ENCODE results near the gene CCDC187.

The CCDC187 gene

DNA sequence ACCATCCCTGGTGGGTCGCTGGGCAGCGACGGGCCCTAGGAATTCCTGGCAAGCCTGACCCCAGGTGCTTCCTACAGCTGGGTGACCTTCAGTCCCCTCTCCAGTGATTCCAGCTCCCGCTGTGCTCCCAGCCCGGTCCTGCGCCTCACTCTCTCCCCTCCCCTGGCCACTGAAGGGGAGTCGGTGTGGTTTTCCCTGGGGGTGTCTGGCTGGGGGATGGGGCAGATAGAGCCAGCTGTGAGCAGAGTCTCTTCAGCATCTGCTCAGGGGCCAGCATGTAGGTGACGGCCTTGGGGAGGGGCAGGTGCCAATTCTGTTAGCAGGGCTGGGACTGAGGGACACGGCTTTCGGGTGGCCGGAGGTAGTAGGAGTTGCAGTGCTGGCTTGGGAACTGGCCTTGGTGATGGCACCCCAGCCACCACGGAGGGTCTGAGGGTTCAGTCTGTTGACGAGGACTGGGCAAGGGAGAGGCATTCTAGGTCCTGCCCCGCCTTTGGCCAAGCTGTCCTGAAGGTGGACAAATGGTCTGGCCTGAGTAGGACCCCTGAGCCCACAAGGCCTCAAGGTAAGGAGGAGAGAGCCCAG, 26.6 kb upstream of the CCDC187 start:
- Histone ChIP-seq H3K9me2 (replicated peaks; ENCODE audit: control insufficient read depth, low read length) (no peaks in the 10 kb centered on the region), H3F3A (ENCODE audit: control insufficient read depth, insufficient read depth) (no peaks in the 10 kb centered on the region), H3K4me1 (ENCODE audit: control insufficient read depth, low read length) (no peaks in the 10 kb centered on the region), H3K4me2 (ENCODE audit: low read length) (no peak overlapping the region), H4K20me1 (ENCODE audit: control insufficient read depth, insufficient read depth, low read depth, low read length) (no peaks in the 10 kb centered on the region), H3K27me3 (ENCODE audit: control insufficient read depth, low read length) (peaks cover 15% of the 10 kb centered on the region), H3K36me3 (ENCODE audit: control insufficient read depth, low read length) (no peaks in the 10 kb centered on the region), H3K27ac (ENCODE audit: low read depth, low read length) (no peak overlapping the region), H3K79me2 (ENCODE audit: control insufficient read depth, low read length) (no peaks in the 10 kb centered on the region), H3K4me3 (ENCODE audit: low read length) (no peak overlapping the region), H3K9me3 (ENCODE audit: control insufficient read depth, insufficient read depth, low read length) (no peaks in the 10 kb centered on the region)
- TF ChIP-seq, protein P1, sequence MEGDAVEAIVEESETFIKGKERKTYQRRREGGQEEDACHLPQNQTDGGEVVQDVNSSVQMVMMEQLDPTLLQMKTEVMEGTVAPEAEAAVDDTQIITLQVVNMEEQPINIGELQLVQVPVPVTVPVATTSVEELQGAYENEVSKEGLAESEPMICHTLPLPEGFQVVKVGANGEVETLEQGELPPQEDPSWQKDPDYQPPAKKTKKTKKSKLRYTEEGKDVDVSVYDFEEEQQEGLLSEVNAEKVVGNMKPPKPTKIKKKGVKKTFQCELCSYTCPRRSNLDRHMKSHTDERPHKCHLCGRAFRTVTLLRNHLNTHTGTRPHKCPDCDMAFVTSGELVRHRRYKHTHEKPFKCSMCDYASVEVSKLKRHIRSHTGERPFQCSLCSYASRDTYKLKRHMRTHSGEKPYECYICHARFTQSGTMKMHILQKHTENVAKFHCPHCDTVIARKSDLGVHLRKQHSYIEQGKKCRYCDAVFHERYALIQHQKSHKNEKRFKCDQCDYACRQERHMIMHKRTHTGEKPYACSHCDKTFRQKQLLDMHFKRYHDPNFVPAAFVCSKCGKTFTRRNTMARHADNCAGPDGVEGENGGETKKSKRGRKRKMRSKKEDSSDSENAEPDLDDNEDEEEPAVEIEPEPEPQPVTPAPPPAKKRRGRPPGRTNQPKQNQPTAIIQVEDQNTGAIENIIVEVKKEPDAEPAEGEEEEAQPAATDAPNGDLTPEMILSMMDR (IDR thresholded peaks at IDR 0.05; ENCODE audit: low read depth, low read length, poor library complexity, severe bottlenecking), result no peak
- no peak for TF ChIP-seq EZH2phosphoT487 (IDR thresholded peaks at IDR 0.05; ENCODE audit: borderline replicate concordance, low read length)

DNA sequence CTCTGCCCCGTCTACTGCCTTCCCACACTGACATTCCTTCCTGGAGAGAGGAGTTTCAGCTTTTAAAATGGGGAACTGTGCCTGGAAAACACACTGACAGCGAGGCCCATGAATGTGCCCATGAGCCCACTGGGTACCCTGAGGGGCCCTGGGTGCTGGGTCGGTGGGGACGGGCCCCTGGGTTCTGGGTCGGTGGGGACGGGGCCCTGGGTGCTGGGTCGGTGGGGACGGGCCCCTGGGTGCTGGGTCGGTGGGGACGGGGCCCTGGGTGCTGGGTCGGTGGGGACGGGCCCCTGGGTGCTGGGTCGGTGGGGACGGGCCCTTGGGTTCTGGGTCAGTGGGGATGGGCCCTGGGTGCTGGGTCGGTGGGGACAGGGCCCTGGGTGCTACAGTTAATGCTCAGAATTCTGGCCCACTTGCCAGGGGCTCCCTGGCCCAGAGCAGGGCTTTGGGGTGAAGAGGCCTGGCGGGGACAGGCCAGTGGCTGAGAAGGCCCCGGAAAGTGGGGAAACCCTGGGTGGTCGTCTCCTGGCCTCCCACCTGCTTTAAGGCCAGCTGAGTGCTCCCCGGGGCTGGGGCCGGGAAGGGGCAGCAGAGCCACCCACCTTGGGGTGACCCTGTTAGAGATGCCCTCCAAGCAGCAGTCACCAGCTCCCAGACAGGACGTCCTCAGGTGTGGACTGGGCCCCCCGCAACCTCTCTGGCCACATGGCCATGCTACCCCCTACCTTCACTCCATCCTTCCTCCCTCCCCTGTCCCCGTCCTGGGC, 25.9 kb upstream of the CCDC187 start:
- Histone ChIP-seq H3K4me3 (ENCODE audit: low read length) (no peak overlapping the region), H3K4me1 (ENCODE audit: control insufficient read depth, low read length) (no peaks in the 10 kb centered on the region), H3F3A (ENCODE audit: control insufficient read depth, insufficient read depth) (no peaks in the 10 kb centered on the region), H3K79me2 (ENCODE audit: control insufficient read depth, low read length) (no peaks in the 10 kb centered on the region), H3K27ac (ENCODE audit: low read depth, low read length) (no peak overlapping the region), H3K9me2 (replicated peaks; ENCODE audit: control insufficient read depth, low read length) (no peaks in the 10 kb centered on the region), H3K9me3 (ENCODE audit: control insufficient read depth, insufficient read depth, low read length) (no peaks in the 10 kb centered on the region), H3K36me3 (ENCODE audit: control insufficient read depth, low read length) (no peaks in the 10 kb centered on the region), H4K20me1 (ENCODE audit: control insufficient read depth, insufficient read depth, low read depth, low read length) (no peaks in the 10 kb centered on the region), H3K4me2 (ENCODE audit: low read length) (no peak overlapping the region), H3K27me3 (ENCODE audit: control insufficient read depth, low read length) (peaks cover 19% of the 10 kb centered on the region)
- no peak for TF ChIP-seq EZH2phosphoT487 (IDR thresholded peaks at IDR 0.05; ENCODE audit: borderline replicate concordance, low read length)
- TF ChIP-seq, protein P1 (IDR thresholded peaks at IDR 0.05; ENCODE audit: low read depth, low read length, poor library complexity, severe bottlenecking), result no peak

DNA sequence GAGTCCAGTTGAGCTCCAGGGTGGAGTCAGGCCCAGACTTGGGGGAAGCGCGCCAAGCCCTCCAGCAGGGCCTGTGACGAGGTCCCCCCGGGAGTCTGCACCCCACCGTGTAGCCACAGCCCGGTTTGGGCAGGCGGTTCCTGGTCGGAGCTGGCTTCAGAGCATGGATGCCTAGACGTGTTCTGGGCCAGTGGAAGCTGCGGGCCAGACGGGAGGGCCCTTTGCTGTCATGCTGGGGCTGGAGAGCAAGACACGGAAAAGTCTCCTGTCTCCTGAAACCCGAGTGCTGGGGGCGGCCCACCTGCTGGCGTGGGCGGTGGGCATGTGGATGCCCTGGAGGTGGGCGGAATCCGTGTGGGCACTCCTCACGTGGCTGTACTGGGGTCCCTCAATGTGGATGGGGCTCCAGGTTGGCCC, 25.3 kb upstream of the CCDC187 start:
- Histone ChIP-seq H3K36me3 (ENCODE audit: control insufficient read depth, low read length) (no peaks in the 10 kb centered on the region), H3K9me2 (replicated peaks; ENCODE audit: control insufficient read depth, low read length) (no peaks in the 10 kb centered on the region), H3K9me3 (ENCODE audit: control insufficient read depth, insufficient read depth, low read length) (no peaks in the 10 kb centered on the region), H3K4me1 (ENCODE audit: control insufficient read depth, low read length) (no peaks in the 10 kb centered on the region), H3F3A (ENCODE audit: control insufficient read depth, insufficient read depth) (no peaks in the 10 kb centered on the region), H3K27me3 (ENCODE audit: control insufficient read depth, low read length) (peaks cover 19% of the 10 kb centered on the region), H3K4me2 (ENCODE audit: low read length) (no peak overlapping the region), H4K20me1 (ENCODE audit: control insufficient read depth, insufficient read depth, low read depth, low read length) (no peaks in the 10 kb centered on the region), H3K79me2 (ENCODE audit: control insufficient read depth, low read length) (no peaks in the 10 kb centered on the region), H3K4me3 (ENCODE audit: low read length) (no peak overlapping the region), H3K27ac (ENCODE audit: low read depth, low read length) (no peak overlapping the region)
- TF ChIP-seq, protein P1 (IDR thresholded peaks at IDR 0.05; ENCODE audit: low read depth, low read length, poor library complexity, severe bottlenecking), result no peak
- TF ChIP-seq EZH2phosphoT487 (IDR thresholded peaks at IDR 0.05; ENCODE audit: borderline replicate concordance, low read length), result no peak
